Astrocyte (in vitro differentiated cells and primary cell): ENCODE results near the gene CBX2. TPM values are rescaled to one million over a fixed set of nuclear protein-coding genes. Genes with fewer than 3 reads are reported as not detected.
A peak's percentile ranks its signal among the peaks of the same experiment; 100 is the strongest.

Experiments used
- DNase-seq: peaks from one replicate; pipeline ENCODE4 v3.0.0-alpha.2; 2010; ENCODE audit warnings: low read depth
- FAIRE-seq: peaks from 2 replicates; lab custom pipeline; 2011; peaks lifted over from hg19 to GRCh38; lab: Jason Lieb, UNC
- H2AFZ ChIP-seq: 2 replicates; pipeline ENCODE4 v1.6.0; 2012; ENCODE audit warnings: low read depth, low read length, inconsistent platforms
- H3K27ac ChIP-seq: 2 replicates; pipeline ENCODE4 v1.5.1; 2011; ENCODE audit warnings: low read depth, low read length, inconsistent platforms
- H3K27me3 ChIP-seq: 2 replicates; pipeline ENCODE4 v1.6.0; 2011; ENCODE audit warnings: low read length, inconsistent platforms; ENCODE audit not compliant: insufficient read depth
- H3K36me3 ChIP-seq: 2 replicates; pipeline ENCODE4 v1.5.1; 2011; ENCODE audit warnings: low read length, inconsistent platforms; ENCODE audit not compliant: insufficient read depth
- H3K4me1 ChIP-seq: 2 replicates; pipeline ENCODE4 v1.5.1; 2011; ENCODE audit warnings: low read length, inconsistent platforms; ENCODE audit not compliant: insufficient read depth
- H3K4me2 ChIP-seq: 2 replicates; pipeline ENCODE4 v1.6.0; 2012; ENCODE audit warnings: low read length, inconsistent platforms
- H3K4me3 ChIP-seq: 2 replicates; pipeline ENCODE4 v1.5.1; 2011; ENCODE audit warnings: low read depth, mild to moderate bottlenecking, low read length, inconsistent platforms; ENCODE audit not compliant: insufficient read depth
- H3K79me2 ChIP-seq: 2 replicates; pipeline ENCODE4 v1.6.0; 2012; ENCODE audit warnings: mild to moderate bottlenecking, low read length, inconsistent platforms; ENCODE audit not compliant: insufficient read depth
- H3K9ac ChIP-seq: 2 replicates; pipeline ENCODE4 v1.6.0; 2012; ENCODE audit warnings: mild to moderate bottlenecking, low read length, inconsistent platforms
- H3K9me3 ChIP-seq: 2 replicates; pipeline ENCODE4 v1.5.1; 2012; ENCODE audit warnings: low read depth, mild to moderate bottlenecking, low read length, inconsistent platforms; ENCODE audit not compliant: insufficient read depth
- H4K20me1 ChIP-seq: 2 replicates; pipeline ENCODE4 v1.6.0; 2012; ENCODE audit warnings: low read length, inconsistent platforms; ENCODE audit not compliant: insufficient read depth
- H3K27ac Mint-ChIP-seq: one replicate; pipeline ENCODE4 v1.8.0; 2021; ENCODE audit warnings: mild to moderate bottlenecking, mixed read lengths; ENCODE audit not compliant: unreplicated experiment
- H3K27me3 Mint-ChIP-seq: one replicate; pipeline ENCODE4 v1.8.0; 2021; ENCODE audit warnings: low read depth, mixed read lengths; ENCODE audit not compliant: unreplicated experiment
- H3K36me3 Mint-ChIP-seq: one replicate; pipeline ENCODE4 v1.8.0; 2021; ENCODE audit warnings: low read depth, mixed read lengths; ENCODE audit not compliant: unreplicated experiment
- H3K4me1 Mint-ChIP-seq: one replicate; pipeline ENCODE4 v1.8.0; 2021; ENCODE audit warnings: low read depth, mixed read lengths; ENCODE audit not compliant: unreplicated experiment
- H3K4me3 Mint-ChIP-seq: one replicate; pipeline ENCODE4 v1.8.0; 2021; ENCODE audit warnings: mild to moderate bottlenecking, moderate library complexity, mixed read lengths; ENCODE audit not compliant: unreplicated experiment
- H3K9me3 Mint-ChIP-seq: one replicate; pipeline ENCODE4 v1.8.0; 2021; ENCODE audit warnings: mild to moderate bottlenecking, mixed read lengths; ENCODE audit not compliant: unreplicated experiment
- EZH2 ChIP-seq: IDR thresholded peaks from 2 replicates; pipeline ENCODE4 v1.6.1; 2012; ENCODE audit warnings: mild to moderate bottlenecking, low read length, inconsistent platforms; ENCODE audit not compliant: insufficient read depth
- total RNA-seq: library from RNA; stranded (reverse); gene quantifications from 2 replicates; pipeline ENCODE4 v1.2.1, GENCODE V29; 2021
- TF ChIP-seq, protein P1 (sequence below): IDR thresholded peaks from 2 replicates; pipeline ENCODE4 v1.5.1; 2011; ENCODE audit warnings: low read depth, mild to moderate bottlenecking, inconsistent platforms, low read length, moderate library complexity; ENCODE audit not compliant: insufficient read depth

Gene CBX2
- total RNA-seq, 1 donor from 2014 or later, result 6.7 TPM

DNA sequence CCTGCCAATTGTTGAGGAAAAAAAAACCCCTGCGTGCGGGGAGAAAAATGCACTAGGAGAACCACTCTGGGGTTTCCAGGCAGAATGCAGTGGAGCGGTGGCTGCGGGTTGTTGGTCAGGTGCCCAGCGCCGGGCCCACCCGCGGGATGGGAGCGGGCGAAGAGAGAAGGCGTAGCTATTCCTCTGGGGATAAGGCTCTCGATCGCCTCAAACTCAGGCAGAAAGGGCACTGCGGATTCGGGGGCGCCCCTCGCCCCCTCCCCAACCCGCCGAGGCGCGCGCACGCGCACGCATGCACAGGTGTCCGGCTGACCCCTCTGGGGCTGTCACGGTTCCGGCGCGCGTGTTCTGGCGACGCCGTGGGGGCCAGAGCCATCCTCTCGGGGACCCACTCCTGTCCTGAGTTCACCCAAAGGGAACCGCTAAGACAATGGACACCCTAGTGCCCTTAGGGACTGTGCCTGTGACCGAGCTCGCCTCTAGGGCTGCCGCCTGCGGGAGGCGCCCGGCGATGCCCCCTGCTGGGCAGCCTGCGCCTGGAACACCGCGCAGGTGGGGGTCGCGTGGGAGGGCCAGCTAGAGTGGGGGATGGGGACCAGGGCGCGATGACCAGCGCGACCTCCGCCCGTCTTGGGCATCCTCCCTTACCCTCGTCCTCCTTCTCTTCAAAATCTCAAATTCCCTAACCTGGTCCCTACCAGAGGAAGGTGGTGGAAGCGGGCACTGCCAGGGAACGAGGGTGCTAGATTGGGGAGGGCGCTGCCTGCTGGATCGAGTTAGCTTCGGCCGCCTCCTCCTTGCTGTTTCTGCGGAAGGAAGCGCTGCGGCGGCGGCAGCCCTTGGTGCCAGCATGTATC is 33.3 kb downstream of the CBX2 start:
- Mint-ChIP-seq H3K27ac (peak overlapping the region; percentile 66), H3K4me1 (peaks cover 6% of the 10 kb centered on the region), H3K4me3 (no peak overlapping the region), H3K27me3 (peaks cover 52% of the 10 kb centered on the region), H3K36me3 (peaks cover 2% of the 10 kb centered on the region), H3K9me3 (peaks cover 13% of the 10 kb centered on the region)
- peak; percentile 91 for TF ChIP-seq EZH2
- TF ChIP-seq, protein P1, sequence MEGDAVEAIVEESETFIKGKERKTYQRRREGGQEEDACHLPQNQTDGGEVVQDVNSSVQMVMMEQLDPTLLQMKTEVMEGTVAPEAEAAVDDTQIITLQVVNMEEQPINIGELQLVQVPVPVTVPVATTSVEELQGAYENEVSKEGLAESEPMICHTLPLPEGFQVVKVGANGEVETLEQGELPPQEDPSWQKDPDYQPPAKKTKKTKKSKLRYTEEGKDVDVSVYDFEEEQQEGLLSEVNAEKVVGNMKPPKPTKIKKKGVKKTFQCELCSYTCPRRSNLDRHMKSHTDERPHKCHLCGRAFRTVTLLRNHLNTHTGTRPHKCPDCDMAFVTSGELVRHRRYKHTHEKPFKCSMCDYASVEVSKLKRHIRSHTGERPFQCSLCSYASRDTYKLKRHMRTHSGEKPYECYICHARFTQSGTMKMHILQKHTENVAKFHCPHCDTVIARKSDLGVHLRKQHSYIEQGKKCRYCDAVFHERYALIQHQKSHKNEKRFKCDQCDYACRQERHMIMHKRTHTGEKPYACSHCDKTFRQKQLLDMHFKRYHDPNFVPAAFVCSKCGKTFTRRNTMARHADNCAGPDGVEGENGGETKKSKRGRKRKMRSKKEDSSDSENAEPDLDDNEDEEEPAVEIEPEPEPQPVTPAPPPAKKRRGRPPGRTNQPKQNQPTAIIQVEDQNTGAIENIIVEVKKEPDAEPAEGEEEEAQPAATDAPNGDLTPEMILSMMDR, result peak; percentile 28
- no peak for FAIRE-seq
- Histone ChIP-seq H3K4me3 (no peak overlapping the region), H3K27ac (no peak overlapping the region), H4K20me1 (no peaks in the 10 kb centered on the region), H2AFZ (peak overlapping the region; percentile 61), H3K9me3 (no peaks in the 10 kb centered on the region), H3K27me3 (peaks cover 68% of the 10 kb centered on the region), H3K4me1 (peaks cover 20% of the 10 kb centered on the region), H3K79me2 (no peaks in the 10 kb centered on the region), H3K9ac (no peak overlapping the region), H3K36me3 (no peaks in the 10 kb centered on the region), H3K4me2 (peak overlapping the region; percentile 68)
- no peak for DNase-seq

DNA sequence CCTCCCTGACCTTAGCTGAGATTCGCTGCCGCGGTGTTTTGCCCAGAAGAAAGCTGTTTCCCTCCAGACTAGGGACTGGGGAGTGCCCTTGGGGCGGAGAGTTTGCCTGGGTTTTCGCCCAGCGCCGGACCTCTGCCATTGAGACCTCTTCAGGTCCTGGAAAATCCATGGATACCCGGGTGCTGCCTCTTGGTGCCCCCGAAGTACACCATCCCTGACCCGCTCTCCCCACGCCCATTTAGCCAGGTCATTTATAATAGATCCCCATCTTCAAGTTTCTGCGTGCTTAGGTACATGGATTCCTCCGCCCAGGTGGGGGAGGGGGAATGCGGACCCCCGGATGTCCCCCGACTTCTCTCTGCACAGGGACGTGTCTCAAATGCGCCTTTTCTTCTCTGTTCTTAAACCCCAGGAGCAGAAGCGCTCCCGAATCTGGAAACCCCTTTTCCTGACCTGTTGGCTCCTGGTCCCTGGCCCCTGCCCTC is 34.0 kb downstream of the CBX2 start:
- peaks cover 15% of the 10 kb centered on the region for H3K9me3 Mint-ChIP-seq
- Histone ChIP-seq H2AFZ (peak overlapping the region; percentile 61), H3K79me2 (no peaks in the 10 kb centered on the region), H3K4me2 (peak overlapping the region; percentile 81), H3K9me3 (no peaks in the 10 kb centered on the region), H4K20me1 (no peaks in the 10 kb centered on the region), H3K4me3 (no peak overlapping the region), H3K4me1 (peaks cover 20% of the 10 kb centered on the region), H3K27me3 (peaks cover 68% of the 10 kb centered on the region), H3K9ac (no peak overlapping the region), H3K27ac (no peak overlapping the region), H3K36me3 (no peaks in the 10 kb centered on the region)
- DNase-seq (no peak), FAIRE-seq (no peak)
- peaks cover 2% of the 10 kb centered on the region for H3K36me3 Mint-ChIP-seq
- H3K27ac Mint-ChIP-seq, result peak overlapping the region; percentile 69
- peak; percentile 7 for TF ChIP-seq EZH2
- TF ChIP-seq, protein P1, result no peak
- H3K4me1 Mint-ChIP-seq, result peaks cover 6% of the 10 kb centered on the region
- H3K27me3 Mint-ChIP-seq, result peaks cover 50% of the 10 kb centered on the region
- no peak overlapping the region for H3K4me3 Mint-ChIP-seq
